ENCODE measurements around the gene BABAM2.

DNA sequence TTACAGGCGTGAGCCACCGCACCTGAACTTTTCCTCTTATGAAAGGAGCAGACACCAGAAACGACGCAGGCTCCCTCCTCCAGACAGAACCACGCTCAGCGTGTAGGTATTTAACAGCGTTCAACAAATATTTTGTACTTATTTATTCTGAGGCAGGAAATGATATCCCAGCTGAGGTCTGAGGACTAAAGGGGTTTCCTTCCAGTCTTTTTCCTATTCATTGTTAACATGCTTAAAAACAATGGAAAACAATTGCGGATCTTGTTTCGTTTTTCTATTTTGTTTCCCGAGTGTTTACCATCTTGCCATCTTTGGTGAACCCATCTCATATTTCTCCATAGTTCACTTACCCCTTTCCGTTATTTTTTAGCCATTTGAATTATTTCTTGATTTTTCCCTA is 458.4 kb downstream of the BABAM2 start:
- no peak for TF ChIP-seq ARNT (IDR thresholded peaks at IDR 0.05)
- no peak for TF ChIP-seq TARDBP (IDR thresholded peaks at IDR 0.05)
- TF ChIP-seq HDGF (IDR thresholded peaks at IDR 0.05; ENCODE audit: borderline replicate concordance) = no peak
- no peak for TF ChIP-seq SUZ12 (IDR thresholded peaks at IDR 0.05)
- no peak for TF ChIP-seq NFRKB (IDR thresholded peaks at IDR 0.05)
- TF ChIP-seq CTBP1 (IDR thresholded peaks at IDR 0.05; ENCODE audit: borderline replicate concordance) = no peak
- TF ChIP-seq LEF1 (IDR thresholded peaks at IDR 0.05; ENCODE audit: borderline replicate concordance) = no peak
- no peak for TF ChIP-seq FOXK2 (IDR thresholded peaks at IDR 0.05)
- no peak for TF ChIP-seq FOXA1 (IDR thresholded peaks at IDR 0.05)
- TF ChIP-seq SP1 (IDR thresholded peaks at IDR 0.05) = no peak
- no peak for TF ChIP-seq BHLHE40 (IDR thresholded peaks at IDR 0.05; ENCODE audit: borderline replicate concordance)
- TF ChIP-seq ELF4 (IDR thresholded peaks at IDR 0.05) = no peak

All from HEK293T (cell line).